ENCODE data around the gene AIDA.

DNA sequence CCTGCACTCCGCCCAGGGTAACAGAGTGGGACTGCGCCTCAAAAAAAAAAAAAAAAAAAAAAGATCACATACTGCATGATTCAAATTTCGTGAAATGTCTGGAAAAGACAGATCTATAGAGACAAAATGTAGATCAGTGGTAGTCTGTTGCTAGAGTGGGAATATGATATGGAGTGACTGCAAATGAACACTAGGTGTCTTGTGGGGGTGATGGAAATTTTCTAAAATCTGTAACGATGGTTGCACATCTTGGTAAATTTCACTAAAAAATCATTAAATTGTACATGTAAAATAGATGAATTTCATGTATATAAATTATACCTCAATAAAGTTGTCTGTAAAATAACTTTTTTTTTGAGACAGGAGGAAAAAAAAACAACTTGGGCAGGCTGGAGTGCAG is 5.5 kb downstream of the AIDA start:
- TF ChIP-seq POLR2A (IDR thresholded peaks at IDR 0.05) (no peak), CTCF (IDR thresholded peaks at IDR 0.05) (no peak)
